ENCODE data around the gene SMG6. TPM values are rescaled to one million over a fixed set of nuclear protein-coding genes. Genes with fewer than 3 reads are reported as not detected.

SMG6 gene
- total RNA-seq, 2 donors from 2014 or later = 48.3 to 51.6 TPM

DNA sequence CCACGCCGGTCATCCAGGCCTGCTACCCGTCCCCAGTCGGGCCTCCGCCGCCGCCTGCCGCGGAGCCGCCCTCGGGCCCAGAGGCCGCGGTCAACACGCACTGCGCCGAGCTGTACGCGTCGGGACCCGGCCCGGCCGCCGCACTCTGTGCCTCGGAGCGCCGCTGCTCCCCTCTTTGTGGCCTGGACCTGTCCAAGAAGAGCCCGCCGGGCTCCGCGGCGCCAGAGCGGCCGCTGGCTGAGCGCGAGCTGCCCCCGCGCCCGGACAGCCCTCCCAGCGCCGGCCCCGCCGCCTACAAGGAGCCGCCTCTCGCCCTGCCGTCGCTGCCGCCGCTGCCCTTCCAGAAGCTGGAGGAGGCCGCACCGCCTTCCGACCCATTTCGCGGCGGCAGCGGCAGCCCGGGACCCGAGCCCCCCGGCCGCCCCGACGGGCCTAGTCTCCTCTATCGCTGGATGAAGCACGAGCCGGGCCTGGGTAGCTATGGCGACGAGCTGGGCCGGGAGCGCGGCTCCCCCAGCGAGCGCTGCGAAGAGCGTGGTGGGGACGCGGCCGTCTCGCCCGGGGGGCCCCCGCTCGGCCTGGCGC lies 246.3 kb downstream of the SMG6 start:
- no peak for ATAC-seq
- Mint-ChIP-seq H3K27ac (no peak overlapping the region), H3K36me3 (ENCODE audit: low read depth) (peaks cover 7% of the 10 kb centered on the region), H3K27me3 (peaks cover 6% of the 10 kb centered on the region), H3K4me1 (peaks cover 25% of the 10 kb centered on the region), H3K4me3 (peak overlapping the region; percentile 33)
- no peak for DNase-seq
- H3K9me3 ChIP-seq (ENCODE audit: control insufficient read depth, low read length, poor library complexity, severe bottlenecking) = no peaks in the 10 kb centered on the region

- H3K27ac Mint-ChIP-seq = no peak overlapping the region
- peaks cover 7% of the 10 kb centered on the region for H3K36me3 Mint-ChIP-seq (ENCODE audit: low read depth)
- DNase-seq (peak in 2 of 3 donors; percentile 33 to 43), ATAC-seq (peak; percentile 35)
- no peaks in the 10 kb centered on the region for H3K9me3 ChIP-seq (ENCODE audit: control insufficient read depth, low read length, poor library complexity, severe bottlenecking)
- H3K27me3 Mint-ChIP-seq = peaks cover 6% of the 10 kb centered on the region
- peak overlapping the region; percentile 82 for H3K4me3 Mint-ChIP-seq
- peaks cover 32% of the 10 kb centered on the region for H3K4me1 Mint-ChIP-seq
Measured at GRCh38 chr17:2056206-2057174, 247.1 kb downstream of the SMG6 start.

- Mint-ChIP-seq H3K4me1 (peaks cover 31% of the 10 kb centered on the region), H3K4me3 (peak overlapping the region; percentile 82), H3K36me3 (ENCODE audit: low read depth) (peaks cover 5% of the 10 kb centered on the region), H3K27me3 (peaks cover 6% of the 10 kb centered on the region), H3K27ac (no peak overlapping the region)
- DNase-seq (no peak), ATAC-seq (no peak)
- H3K9me3 ChIP-seq (ENCODE audit: control insufficient read depth, low read length, poor library complexity, severe bottlenecking) = no peaks in the 10 kb centered on the region
Measured at GRCh38 chr17:2055292-2056205, 248.0 kb downstream of the SMG6 start.

GRCh38 chr17:2054512-2055291 lies 248.9 kb downstream of the SMG6 start, which contains the start of gene HIC1:
TSS of gene HIC1 (plus strand) at chr17:2055103. CDS start at chr17:2056691, 1,588 bp downstream.
- H3K9me3 ChIP-seq (ENCODE audit: control insufficient read depth, low read length, poor library complexity, severe bottlenecking) = no peaks in the 10 kb centered on the region
- Mint-ChIP-seq H3K27me3 (peaks cover 5% of the 10 kb centered on the region), H3K4me3 (peak within 1 kb of the TSS; percentile 85), H3K4me1 (peaks cover 27% of the 10 kb centered on the region), H3K27ac (peak within 1 kb of the TSS; percentile 43), H3K36me3 (ENCODE audit: low read depth) (peaks cover 2% of the 10 kb centered on the region)
- ATAC-seq = peak; percentile 59
- DNase-seq = peak; percentile 70 to 79 (median 74)

DNA sequence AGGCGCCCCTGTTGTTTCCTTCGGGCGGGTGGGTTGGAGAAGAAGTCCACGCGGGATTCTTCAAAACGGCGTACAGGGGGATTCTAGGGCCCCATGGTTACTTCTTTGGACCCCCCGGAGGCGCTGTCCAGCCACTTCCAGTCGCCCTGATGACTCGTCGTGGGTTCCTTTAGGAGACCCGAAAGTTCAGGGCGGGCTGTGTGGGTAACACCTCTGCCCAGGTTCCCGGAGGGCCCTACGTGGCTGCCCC lies 249.4 kb downstream of the SMG6 start:
- DNase-seq = no peak
- no peaks in the 10 kb centered on the region for H3K9me3 ChIP-seq (ENCODE audit: control insufficient read depth, low read length, poor library complexity, severe bottlenecking)
- Mint-ChIP-seq H3K27ac (peak overlapping the region; percentile 43), H3K4me3 (peak overlapping the region; percentile 85), H3K4me1 (peaks cover 27% of the 10 kb centered on the region), H3K36me3 (ENCODE audit: low read depth) (no peaks in the 10 kb centered on the region), H3K27me3 (no peaks in the 10 kb centered on the region)
- ATAC-seq = no peak

DNA sequence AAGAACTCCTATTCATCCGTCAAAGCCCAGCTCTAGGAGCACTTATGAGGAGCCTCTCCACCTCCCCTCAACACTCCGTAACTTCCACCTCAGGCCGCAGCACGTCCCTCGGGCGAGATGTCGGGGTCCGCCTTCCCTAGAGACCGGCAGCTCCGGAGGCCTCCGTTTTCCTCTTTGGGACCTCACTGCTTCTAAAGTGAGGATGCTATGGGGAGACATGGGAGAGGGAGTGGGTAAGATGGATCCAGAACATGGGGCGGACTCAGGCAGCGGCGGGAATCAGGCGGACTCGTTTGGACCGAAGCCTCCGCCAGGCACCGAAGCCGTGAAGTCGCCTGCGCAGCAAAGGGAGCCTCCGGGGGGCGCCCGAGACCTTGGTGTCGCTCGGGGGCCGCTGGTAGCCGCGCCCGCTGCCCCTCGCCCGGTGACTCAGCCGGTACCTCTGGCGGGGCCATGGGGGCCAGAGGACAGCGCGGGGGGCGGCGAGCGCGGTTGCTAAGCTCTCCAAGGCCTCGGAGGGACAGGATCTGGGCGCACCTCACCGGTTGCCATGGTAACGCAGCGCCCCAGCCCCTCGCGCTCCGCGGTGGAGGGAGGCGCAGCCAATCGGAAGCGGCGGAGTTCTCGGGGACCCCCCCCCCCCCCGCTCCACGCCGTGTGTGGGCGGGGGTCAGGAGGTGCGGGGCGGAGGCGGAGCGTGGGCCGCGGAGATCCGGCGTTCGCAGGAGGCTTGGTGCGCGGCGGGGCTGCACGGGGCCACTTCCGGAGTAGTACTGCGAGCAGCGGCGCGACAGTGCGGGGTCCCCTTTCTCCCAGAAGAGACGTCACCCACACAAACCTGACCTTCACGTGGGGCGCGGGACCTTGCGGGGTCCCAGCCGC lies 250.0 kb downstream of the SMG6 start:
- Mint-ChIP-seq H3K27ac (peak overlapping the region; percentile 79), H3K4me1 (peaks cover 27% of the 10 kb centered on the region), H3K36me3 (ENCODE audit: low read depth) (no peaks in the 10 kb centered on the region), H3K4me3 (peak overlapping the region; percentile 85), H3K27me3 (no peaks in the 10 kb centered on the region)
- H3K9me3 ChIP-seq (ENCODE audit: control insufficient read depth, low read length, poor library complexity, severe bottlenecking) = no peaks in the 10 kb centered on the region
- DNase-seq = peak; percentile 66 to 75 (median 67)
- ATAC-seq = peak; percentile 39

DNA sequence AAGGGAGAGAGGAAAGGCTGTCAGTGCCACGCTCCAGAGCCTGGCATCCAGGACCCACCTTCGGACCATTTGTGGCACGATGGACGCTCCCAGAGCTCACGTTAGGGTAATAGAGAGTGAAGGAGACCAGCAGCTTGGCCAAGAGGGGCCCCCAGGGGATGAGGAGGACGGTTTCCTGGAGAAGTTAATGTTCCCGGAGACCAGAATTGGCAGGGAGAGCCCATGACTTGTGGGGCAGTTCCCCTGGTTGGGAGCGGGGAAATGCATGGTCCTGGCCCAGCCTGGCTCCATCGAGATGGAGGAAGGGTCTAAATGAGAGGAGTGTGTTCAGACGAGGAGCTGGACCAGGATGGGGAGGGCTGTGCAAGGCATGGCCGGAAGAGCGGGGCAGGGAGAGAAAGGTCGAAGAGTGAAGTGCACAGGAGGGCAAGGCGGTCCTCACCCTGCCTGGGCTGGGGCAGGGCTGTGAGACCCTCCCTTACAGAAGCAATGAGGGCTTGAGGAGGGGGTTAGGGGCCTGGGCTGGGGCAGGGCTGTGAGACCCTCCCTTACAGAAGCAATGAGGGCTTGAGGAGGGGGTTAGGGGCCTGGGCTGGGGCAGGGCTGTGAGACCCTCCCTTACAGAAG lies 251.5 kb downstream of the SMG6 start:
- Mint-ChIP-seq H3K4me3 (peak overlapping the region; percentile 71), H3K27me3 (no peaks in the 10 kb centered on the region), H3K27ac (peak overlapping the region; percentile 57), H3K4me1 (peaks cover 27% of the 10 kb centered on the region), H3K36me3 (ENCODE audit: low read depth) (no peaks in the 10 kb centered on the region)
- ATAC-seq (no peak), DNase-seq (no peak)
- no peaks in the 10 kb centered on the region for H3K9me3 ChIP-seq (ENCODE audit: control insufficient read depth, low read length, poor library complexity, severe bottlenecking)

DNA sequence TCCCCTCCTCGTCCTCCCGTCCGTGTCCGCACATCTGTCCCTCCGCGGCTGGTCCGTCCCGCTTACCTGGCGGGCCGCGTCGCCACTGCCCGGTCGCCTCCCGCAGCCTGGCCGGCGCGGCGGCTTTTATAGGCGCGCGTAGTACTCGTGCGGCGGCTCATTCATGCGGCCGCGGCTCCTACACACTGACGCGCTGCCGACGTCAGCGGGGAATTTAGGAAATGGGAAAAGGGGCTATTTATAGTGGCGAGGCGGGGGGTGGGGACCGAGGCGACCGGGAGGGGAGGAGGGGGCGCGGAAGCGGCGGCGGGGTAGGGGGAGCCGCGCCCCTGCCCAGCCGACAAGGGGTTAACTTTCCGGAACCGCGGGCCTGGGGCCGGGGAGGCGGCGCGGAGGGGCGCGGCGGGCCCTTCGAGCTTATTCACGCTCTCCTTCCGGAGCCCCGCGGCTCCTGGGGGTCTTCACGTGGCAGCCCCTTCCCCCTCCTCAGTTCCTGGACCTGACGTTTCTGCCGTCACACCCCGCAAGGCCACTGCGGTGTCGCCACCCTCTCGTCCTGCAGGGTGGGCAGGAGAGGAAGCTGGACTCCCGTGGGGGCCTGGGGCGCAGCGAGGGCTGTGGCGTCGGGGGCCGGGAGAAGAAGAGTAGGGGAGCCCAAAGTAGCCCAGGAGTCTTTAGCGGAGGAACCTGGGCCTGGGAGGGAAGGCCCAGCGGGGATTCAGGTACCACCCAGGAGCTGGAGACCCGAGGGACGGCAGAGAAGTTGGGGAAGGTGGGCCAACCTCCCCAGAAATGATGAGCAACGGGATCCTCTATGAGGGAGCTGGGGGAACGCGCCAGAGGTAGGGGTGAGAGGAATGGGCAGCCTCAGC lies 252.3 kb downstream of the SMG6 start:
- Mint-ChIP-seq H3K36me3 (ENCODE audit: low read depth) (no peaks in the 10 kb centered on the region), H3K4me1 (peaks cover 25% of the 10 kb centered on the region), H3K27me3 (no peaks in the 10 kb centered on the region), H3K27ac (peak overlapping the region; percentile 57), H3K4me3 (peak overlapping the region; percentile 76)
- H3K9me3 ChIP-seq (ENCODE audit: control insufficient read depth, low read length, poor library complexity, severe bottlenecking) = no peaks in the 10 kb centered on the region
- ATAC-seq = no peak
- DNase-seq = no peak

GRCh38 chr17:2050300-2051060 lies 253.1 kb downstream of the SMG6 start:
- Mint-ChIP-seq H3K27me3 (no peaks in the 10 kb centered on the region), H3K4me1 (peaks cover 25% of the 10 kb centered on the region), H3K4me3 (peak overlapping the region; percentile 76), H3K27ac (no peak overlapping the region), H3K36me3 (ENCODE audit: low read depth) (no peaks in the 10 kb centered on the region)
- no peaks in the 10 kb centered on the region for H3K9me3 ChIP-seq (ENCODE audit: control insufficient read depth, low read length, poor library complexity, severe bottlenecking)
- DNase-seq (peak; percentile 62 to 68 (median 67)), ATAC-seq (peak; percentile 29)

Data from T-helper 17 cell (primary cell).